CMK (cell line): Measurements from ENCODE around the gene SESN3.
A peak's percentile ranks its signal among the peaks of the same experiment; 100 is the strongest.
"Not testable (repeated sequence)": the region's sequence is repeated elsewhere in the genome, so short reads cannot be mapped to it uniquely, and the experiment has no call there.

Experiments
- DNase-seq: peaks from one replicate; pipeline ENCODE4 v3.0.0-alpha.2; 2010; ENCODE audit warnings: low read depth

The SESN3 gene

GRCh38 chr11:95219599-95219998 lies 11.4 kb downstream of the SESN3 start:
- DNase-seq = no peak

DNA sequence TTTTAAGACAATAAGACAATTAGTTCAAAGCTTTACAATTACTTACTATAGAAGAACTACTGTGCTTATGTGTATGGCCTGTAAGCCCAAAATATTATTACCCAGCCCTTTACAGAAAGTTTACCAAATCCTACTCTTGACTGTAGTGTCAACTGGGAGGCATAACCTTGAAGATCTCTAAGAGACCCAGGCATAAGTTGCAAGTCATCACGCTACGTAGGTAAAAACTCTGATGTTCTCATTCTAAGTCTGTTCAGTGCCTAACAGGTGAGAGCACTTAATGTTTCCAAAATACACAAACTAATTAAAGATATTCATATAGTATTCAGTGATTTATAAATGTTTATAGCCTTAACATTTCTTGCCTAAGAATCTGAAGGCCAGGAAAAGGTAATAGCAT lies 12.9 kb downstream of the SESN3 start:
- DNase-seq = no peak

DNA sequence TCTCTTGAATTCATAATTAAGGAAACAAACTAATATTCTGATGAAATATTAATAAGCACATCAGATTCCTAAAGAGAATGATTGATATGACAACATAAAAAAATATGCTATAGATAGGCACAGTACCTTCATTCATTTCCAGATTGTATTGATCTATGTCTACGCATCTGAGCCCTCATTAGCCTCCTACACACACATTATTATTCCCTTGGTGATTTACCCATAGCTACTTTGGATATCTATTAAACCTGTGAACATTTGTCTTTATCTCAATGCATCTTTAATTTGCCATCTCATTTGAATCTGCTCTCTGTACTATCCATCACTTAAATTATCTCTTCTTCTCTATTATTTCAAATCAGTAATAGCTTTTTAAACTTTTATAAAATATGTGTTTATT lies 18.4 kb downstream of the SESN3 start:
- no peak for DNase-seq

DNA sequence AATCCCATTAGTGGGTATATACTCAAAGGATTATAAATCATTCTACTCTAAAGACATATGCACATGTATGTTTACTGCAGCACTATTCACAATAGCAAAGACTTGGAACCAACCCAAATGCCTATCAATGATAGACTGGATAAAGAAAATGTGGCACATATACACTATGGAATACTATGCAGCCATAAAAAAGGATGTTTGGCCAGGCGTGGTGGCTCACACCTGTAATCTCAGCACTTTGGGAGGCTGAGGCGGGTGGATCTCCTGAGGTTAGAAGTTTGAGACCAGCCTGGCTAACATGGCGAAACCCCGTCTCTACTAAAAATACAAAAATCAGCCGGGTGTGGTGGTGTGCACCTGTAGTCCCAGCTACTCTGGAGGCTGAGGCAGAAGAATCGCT lies 21.5 kb downstream of the SESN3 start:
- DNase-seq = not testable (repeated sequence)

DNA sequence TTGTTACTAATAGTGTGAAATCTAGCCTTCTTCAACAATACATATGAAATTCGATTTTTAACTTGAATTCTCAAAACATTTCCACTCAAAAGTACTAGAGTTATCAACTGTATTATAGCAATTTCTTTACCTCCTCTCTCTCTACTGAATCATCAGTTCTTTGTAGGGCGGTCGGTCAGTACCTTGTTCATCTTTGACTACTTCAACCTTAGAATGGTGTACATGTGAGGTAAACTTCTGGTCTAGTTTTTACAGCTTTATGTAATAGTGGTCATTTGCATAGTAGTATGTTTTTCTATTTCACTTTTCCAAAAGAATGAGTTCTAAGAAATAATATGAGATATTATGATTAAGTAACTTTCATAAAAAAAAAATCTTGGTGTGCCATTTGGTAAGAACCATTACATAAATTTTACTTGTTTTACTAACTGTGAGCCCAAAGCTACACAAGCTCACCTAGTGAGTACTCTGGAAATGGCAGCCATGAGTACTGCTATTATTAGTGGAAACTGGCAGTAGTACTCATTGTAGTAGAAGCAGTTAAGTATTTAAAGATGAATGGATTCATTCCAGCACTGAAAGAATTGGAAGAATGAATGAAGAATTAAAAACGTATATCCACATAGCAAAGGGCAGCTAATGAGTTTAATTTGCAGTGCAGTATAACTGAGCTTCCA lies 30.1 kb downstream of the SESN3 start:
- DNase-seq = no peak

- DNase-seq = no peak
Observed at GRCh38 chr11:95195831-95196230, 35.2 kb downstream of the SESN3 start.

DNA sequence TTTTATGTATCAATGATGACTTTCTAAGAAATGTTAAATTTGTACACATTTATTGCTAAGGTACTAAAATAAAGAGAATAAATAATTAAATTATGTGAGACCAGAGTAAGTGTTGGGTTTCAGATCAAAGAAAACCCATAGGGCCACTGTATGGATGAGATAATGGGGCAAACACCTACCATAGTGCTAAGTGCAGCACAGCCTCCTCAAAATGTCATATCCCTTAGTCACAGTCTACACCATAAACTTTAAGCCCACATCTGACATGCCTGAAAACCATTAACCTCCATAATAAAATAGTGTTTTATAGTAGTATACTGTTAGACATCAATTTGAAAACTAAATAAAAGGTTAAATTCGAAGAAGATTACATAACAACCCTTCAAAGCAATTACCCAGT lies 37.5 kb downstream of the SESN3 start:
- DNase-seq = no peak

GRCh38 chr11:95192717-95193116 lies 38.3 kb downstream of the SESN3 start:
- DNase-seq = no peak

DNA sequence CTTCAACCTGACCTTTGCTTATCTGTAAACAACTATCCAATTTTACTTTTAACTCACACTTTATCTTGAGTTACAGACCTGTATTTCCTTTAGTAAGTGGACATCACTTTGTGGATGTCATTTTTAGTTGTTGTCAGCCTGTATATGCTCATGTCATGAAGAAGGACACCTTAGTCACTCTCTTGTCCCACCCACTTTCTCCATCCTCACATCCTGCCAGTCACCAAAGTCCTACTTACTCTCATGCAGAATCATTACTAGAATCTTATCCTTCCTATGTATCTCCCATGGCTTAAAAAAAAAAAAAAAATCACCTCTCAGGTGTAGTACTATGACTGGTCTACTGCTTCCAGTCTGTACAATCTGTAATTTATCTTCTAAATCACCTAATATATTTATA lies 43.3 kb downstream of the SESN3 start:
- no peak for DNase-seq

DNA sequence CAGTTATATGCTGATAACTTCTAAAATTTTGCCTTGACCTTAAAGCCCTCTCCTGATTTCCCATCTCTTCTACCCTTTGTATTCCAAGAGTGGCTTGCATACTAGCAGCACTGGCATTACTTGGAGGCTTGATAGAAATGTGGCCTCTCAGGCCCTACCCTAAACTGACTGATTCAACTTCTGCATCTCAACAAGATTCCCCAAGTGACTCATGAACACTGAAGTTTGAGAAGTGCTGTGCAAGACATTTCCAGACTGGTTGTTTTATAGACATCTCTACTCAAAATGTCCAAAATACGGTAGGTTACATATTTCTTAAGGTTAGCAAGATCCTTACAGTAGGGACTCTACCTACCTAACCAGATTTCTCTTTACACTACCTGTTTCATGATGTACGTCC lies 48.6 kb downstream of the SESN3 start:
- no peak for DNase-seq

DNA sequence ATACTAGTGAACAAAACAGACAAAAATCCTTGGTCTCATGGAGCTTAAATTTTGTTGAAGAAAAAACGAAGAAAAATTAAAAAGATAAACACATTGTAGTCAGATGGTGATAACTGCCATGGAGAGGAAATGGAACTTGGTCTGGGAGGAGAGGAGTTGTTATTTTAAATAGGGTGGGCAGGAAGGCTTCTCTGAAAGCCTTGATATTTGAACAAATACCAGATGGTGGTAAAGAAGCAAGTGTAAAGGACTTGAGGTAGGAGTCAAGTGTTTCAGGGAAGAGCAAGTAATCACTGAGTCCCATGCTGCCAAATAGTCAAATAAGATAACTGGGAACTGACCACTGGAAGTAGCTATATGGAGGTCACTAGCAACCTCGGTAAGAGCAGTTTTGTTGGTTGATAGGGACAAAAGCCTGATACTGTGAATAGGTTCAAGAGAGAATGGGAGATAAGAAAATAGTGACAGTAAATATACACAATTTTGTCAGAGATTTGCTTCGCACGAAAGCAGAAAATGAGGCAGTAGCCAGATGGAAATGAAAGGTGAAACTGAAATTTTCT lies 55.1 kb downstream of the SESN3 start:
- DNase-seq = peak; percentile 89

- DNase-seq = no peak
Observed at GRCh38 chr11:95170294-95170693, 60.7 kb downstream of the SESN3 start.

- DNase-seq = no peak
Observed at GRCh38 chr11:95166781-95167180, 64.2 kb downstream of the SESN3 start.

GRCh38 chr11:95165638-95166037 lies 65.4 kb downstream of the SESN3 start:
- DNase-seq = no peak

- no peak for DNase-seq
Observed at GRCh38 chr11:95163106-95163505, 67.9 kb downstream of the SESN3 start.

GRCh38 chr11:95161248-95161647 lies 69.8 kb downstream of the SESN3 start:
- no peak for DNase-seq

- DNase-seq = no peak
Observed at GRCh38 chr11:95157824-95158223, 73.2 kb downstream of the SESN3 start.

DNA sequence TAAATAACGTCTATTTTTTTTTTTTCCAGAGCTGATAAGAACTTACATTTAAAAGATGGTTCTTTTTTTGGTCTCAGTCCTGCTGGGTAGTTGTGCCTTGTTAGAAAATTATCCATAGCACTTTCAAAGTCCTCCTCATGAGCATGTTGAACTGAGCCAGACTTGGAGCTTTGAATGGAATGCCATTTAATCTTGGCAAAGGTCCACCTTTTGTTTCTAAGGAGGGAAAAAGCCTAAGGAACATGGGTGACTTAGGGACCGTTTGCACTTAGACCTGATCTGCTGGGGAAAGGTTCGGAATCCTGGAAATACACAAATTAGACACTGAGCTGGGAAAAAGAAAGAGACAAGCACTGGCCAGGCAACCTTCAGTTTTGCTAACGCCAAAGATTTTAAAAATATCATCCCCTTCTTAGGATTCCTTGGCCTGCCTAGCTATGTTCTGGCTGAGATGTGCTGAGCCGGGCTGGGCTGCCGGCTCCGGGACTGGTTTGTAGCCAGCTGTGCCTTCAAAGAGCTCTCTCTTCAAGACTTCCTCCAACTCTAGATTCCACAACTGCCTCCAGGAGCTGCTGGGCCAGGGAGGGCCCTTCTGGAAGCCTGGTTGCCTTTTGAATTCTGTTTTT lies 74.0 kb downstream of the SESN3 start:
- no peak for DNase-seq

DNA sequence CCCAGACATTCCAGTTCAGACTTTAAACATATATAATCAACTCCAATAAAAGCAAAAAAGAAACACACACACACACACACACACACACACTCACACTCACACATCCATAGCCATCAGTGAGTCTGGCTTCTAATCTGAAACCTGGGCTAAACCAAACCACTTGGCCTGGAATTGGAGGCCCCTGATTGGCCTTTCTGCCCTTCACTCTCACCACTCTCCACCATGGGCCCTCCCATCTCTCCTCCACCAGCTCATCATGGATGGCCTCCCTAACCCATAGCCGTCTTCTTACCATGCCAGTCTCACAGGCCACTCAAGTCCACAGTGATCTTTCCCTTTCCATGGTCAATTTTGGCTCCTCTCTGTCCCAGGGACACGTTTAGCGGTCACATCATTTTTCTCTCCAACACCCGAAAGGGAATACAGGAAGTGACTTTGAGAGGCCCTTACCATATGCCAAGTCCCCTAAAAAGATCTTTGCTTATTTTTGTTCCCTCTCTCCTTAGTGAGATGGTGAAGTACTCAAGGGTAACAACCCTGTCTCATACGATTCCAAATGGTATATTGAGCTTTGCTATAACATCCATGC lies 74.8 kb downstream of the SESN3 start:
- DNase-seq = no peak

DNA sequence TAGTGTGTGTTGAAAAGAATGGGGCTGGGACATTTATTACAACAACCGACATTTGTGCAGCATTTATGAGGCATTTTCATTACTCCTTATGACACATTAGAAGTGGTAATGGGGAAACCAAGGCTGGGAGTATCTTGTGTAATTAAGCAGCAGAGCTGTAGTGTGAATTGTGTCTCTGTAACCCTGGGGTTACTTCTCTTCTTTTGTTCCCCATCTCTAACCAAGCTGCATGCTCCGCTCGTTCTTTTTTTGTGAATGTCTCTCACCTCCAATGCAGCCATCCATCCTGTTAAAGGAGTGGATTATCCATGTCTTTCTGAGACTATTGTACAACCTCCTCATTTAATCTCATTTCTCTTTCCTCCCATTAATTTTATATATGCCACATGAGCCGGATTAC lies 75.6 kb downstream of the SESN3 start:
- no peak for DNase-seq

- DNase-seq = no peak
Observed at GRCh38 chr11:95154514-95154913, 76.5 kb downstream of the SESN3 start.

GRCh38 chr11:95153857-95154246 lies 77.2 kb downstream of the SESN3 start:
- DNase-seq = no peak
